K562 (cell line): ENCODE measurements around the gene SPTBN4. TPM values are rescaled to one million over a fixed set of nuclear protein-coding genes. Genes with fewer than 3 reads are reported as not detected.
A peak's percentile ranks its signal among the peaks of the same experiment; 100 is the strongest.

Source experiments
- ATAC-seq: fragments of 200-7000 bp; cut with Tn5 transposase; 3 replicates; pipeline ENCODE4 v1.9.1; 2020; ENCODE audit warnings: moderate library complexity
- BruUV-seq: library from RNA; stranded (reverse); fragments of 400-500 nt; replicated peaks from 2 replicates; lab custom pipeline; 2021; lab: Mats Ljungman, UMichigan
- CTCF ChIA-PET: fragments of 300-600 bp; formaldehyde crosslinking; extraction: SDS; loops from one replicate; lab custom pipeline; 2021; ENCODE audit warnings: low intra/inter-chr PET ratio; lab: Yijun Ruan, JAX
- POLR2A ChIA-PET: fragments of 300-600, 350-650 bp; sonication (Branson Sonifier 250); formaldehyde crosslinking; extraction: SDS; loops from one replicate; lab custom pipeline; 2021; ENCODE audit warnings: antibody characterized with exemption, inconsistent platforms; lab: Yijun Ruan, JAX
- DNase-seq, 4 experiments: peaks; one replicate each; pipeline versions ENCODE4 v3.0.0 to v3.0.0-alpha.2; 2011 to 2018; ENCODE audit warnings: low spot score in 3 of 4, mixed read lengths in 3 of 4; ENCODE audit errors: extremely low read depth in 1 of 4
- FAIRE-seq: peaks from 2 replicates; lab custom pipeline; 2011; peaks lifted over from hg19 to GRCh38; lab: Jason Lieb, UNC
- H2AFZ ChIP-seq: 2 replicates; pipeline ENCODE4 v1.6.0; 2011; ENCODE audit warnings: low read depth, low read length, control low read depth, inconsistent platforms
- H3K27ac ChIP-seq: fragments of 200-600 bp; 3 replicates; pipeline ENCODE4 v1.8.0; 2011; ENCODE audit warnings: low read depth, mild to moderate bottlenecking, control low read depth, inconsistent platforms, low read length, moderate library complexity, mixed read lengths; ENCODE audit errors: extremely low read depth
- H3K27me3 ChIP-seq, 2 experiments: fragments of 300-600 bp in 1 of 2; 2 replicates in 1 of 2; 3 replicates in 1 of 2; pipeline versions ENCODE4 v1.6.0 to v1.8.0; 2011; ENCODE audit warnings: inconsistent platforms in 2 of 2, low read length in 2 of 2, mild to moderate bottlenecking in 1 of 2, mixed read lengths in 1 of 2, moderate library complexity in 1 of 2; ENCODE audit not compliant: control insufficient read depth in 2 of 2, insufficient read depth in 2 of 2
- H3K36me3 ChIP-seq: fragments of 300-600 bp; 3 replicates; pipeline ENCODE4 v1.8.0; 2011; ENCODE audit warnings: mild to moderate bottlenecking, low read length, inconsistent platforms; ENCODE audit not compliant: control insufficient read depth, insufficient read depth
- H3K4me1 ChIP-seq, 2 experiments: fragments of 200-600 bp in 1 of 2; replicated peaks in 1 of 2; 2 replicates in 1 of 2; 3 replicates in 1 of 2; pipeline versions ENCODE4 v1.5.1 to v1.8.0; 2011; ENCODE audit warnings: inconsistent platforms in 2 of 2, low read length in 2 of 2, mild to moderate bottlenecking in 1 of 2, mixed read lengths in 1 of 2, moderate library complexity in 1 of 2; ENCODE audit not compliant: control insufficient read depth in 2 of 2, insufficient read depth in 2 of 2
- H3K4me2 ChIP-seq: 2 replicates; pipeline ENCODE4 v1.6.1; 2011; ENCODE audit warnings: low read length, control low read depth, inconsistent platforms, mixed read lengths; ENCODE audit not compliant: insufficient read depth
- H3K4me3 ChIP-seq: fragments of 200-600 bp; sonication (generic), shearing (Covaris generic); 2 replicates; pipeline ENCODE4 v1.5.1; 2016; ENCODE audit warnings: control low read depth, inconsistent platforms
- H3K79me2 ChIP-seq: fragments of 200-600 bp; 3 replicates; pipeline ENCODE4 v1.8.0; 2011; ENCODE audit warnings: low read length, inconsistent platforms; ENCODE audit not compliant: control insufficient read depth, insufficient read depth
- H3K9ac ChIP-seq, 2 experiments: 2 replicates each; pipeline versions ENCODE4 v1.6.0 to v1.6.1; 2011; ENCODE audit warnings: low read depth in 2 of 2, low read length in 2 of 2, control low read depth in 1 of 2, inconsistent platforms in 1 of 2, mild to moderate bottlenecking in 1 of 2, mixed read lengths in 1 of 2; ENCODE audit not compliant: insufficient read depth in 1 of 2
- H3K9me1 ChIP-seq: one replicate; pipeline ENCODE4 v1.6.0; 2011; ENCODE audit warnings: inconsistent platforms, mild to moderate bottlenecking, low read length, moderate library complexity; ENCODE audit not compliant: control insufficient read depth, insufficient read depth
- H3K9me3 ChIP-seq: replicated peaks from 2 replicates; pipeline ENCODE4 v1.5.1; 2011; ENCODE audit warnings: low read depth, low read length, inconsistent platforms; ENCODE audit not compliant: control insufficient read depth, insufficient read depth
- H4K20me1 ChIP-seq: replicated peaks from 2 replicates; pipeline ENCODE4 v1.6.1; 2011; ENCODE audit warnings: low read length, inconsistent platforms, mixed read lengths; ENCODE audit not compliant: control insufficient read depth, insufficient read depth
- BRF1 ChIP-seq: IDR thresholded peaks from 3 replicates; pipeline ENCODE4 v1.6.1; 2011; ENCODE audit warnings: borderline replicate concordance, mild to moderate bottlenecking; ENCODE audit not compliant: insufficient read length; ENCODE audit errors: extremely low read depth
- CBX5 ChIP-seq: IDR thresholded peaks from 2 replicates; pipeline ENCODE4 v1.6.1; 2014; ENCODE audit warnings: low read depth, borderline replicate concordance
- CHAMP1 ChIP-seq: fragments of 450-650 bp; IDR thresholded peaks from 2 replicates; pipeline ENCODE4 v1.6.1; 2016; ENCODE audit warnings: mild to moderate bottlenecking
- ETS2 ChIP-seq: IDR thresholded peaks from 2 replicates; pipeline ENCODE4 v1.6.1; 2016; ENCODE audit warnings: borderline replicate concordance, missing genetic modification characterization, mild to moderate bottlenecking, moderate library complexity, missing compliant biosample characterization; ENCODE audit not compliant: poor library complexity, severe bottlenecking
- HDGF ChIP-seq: fragments of 450-650 bp; IDR thresholded peaks from 2 replicates; pipeline ENCODE4 v1.6.1; 2016
- MTA2 ChIP-seq: fragments of 450-650 bp; IDR thresholded peaks from 2 replicates; pipeline ENCODE4 v1.6.1; 2016; ENCODE audit warnings: low read depth
- NFIC ChIP-seq: fragments of 450-650 bp; IDR thresholded peaks from 2 replicates; pipeline ENCODE4 v1.6.1; 2017; ENCODE audit warnings: mild to moderate bottlenecking, inconsistent platforms
- NR2C2 ChIP-seq, 2 experiments: fragments of 200-800 bp in 1 of 2; sonication (Bioruptor generic) in 1 of 2; sonication (generic) in 1 of 2; formaldehyde crosslinking in 1 of 2; IDR thresholded peaks; 2 replicates each; pipeline versions ENCODE4 v1.6.1 to v1.8.0; 2016 to 2022; ENCODE audit warnings: mild to moderate bottlenecking in 1 of 2, missing compliant biosample characterization in 1 of 2, missing genetic modification characterization in 1 of 2, missing genetic modification reagents in 1 of 2
- PHB2 ChIP-seq: fragments of 450-650 bp; IDR thresholded peaks from 2 replicates; pipeline ENCODE4 v1.6.1; 2017; ENCODE audit warnings: low read depth
- PRPF4 ChIP-seq: fragments of 200-400 bp; formaldehyde crosslinking; IDR thresholded peaks from one replicate; pipeline ENCODE4 v1.6.1; 2017; ENCODE audit warnings: low read length, low read depth, mild to moderate bottlenecking; ENCODE audit not compliant: insufficient read depth, poor library complexity, severe bottlenecking
- RBFOX2 ChIP-seq: fragments of 200-400 bp; formaldehyde crosslinking; IDR thresholded peaks from 2 replicates; pipeline ENCODE4 v1.6.1; 2017; ENCODE audit warnings: low read depth, mild to moderate bottlenecking, low read length, moderate library complexity
- RBM25 ChIP-seq: fragments of 200-400 bp; formaldehyde crosslinking; IDR thresholded peaks from 2 replicates; pipeline ENCODE4 v1.6.1; 2018; ENCODE audit warnings: low read length, low read depth, moderate library complexity; ENCODE audit not compliant: severe bottlenecking
- TAF7 ChIP-seq: fragments of 450-650 bp; IDR thresholded peaks from 2 replicates; pipeline ENCODE4 v1.6.1; 2016; ENCODE audit warnings: missing genetic modification characterization, missing compliant biosample characterization
- TBP ChIP-seq: optimal IDR thresholded peaks from 2 replicates; pipeline ENCODE3; 2011; ENCODE audit warnings: low read depth, low read length, improper control_type of control experiment
- ZNF77 ChIP-seq: fragments of 250-450 bp; sonication (Bioruptor Pico); IDR thresholded peaks from 2 replicates; pipeline ENCODE4 v1.5.0; 2020
- WGBS: fragments of 100-300 bp; shearing (Covaris generic); methylation state at CpG from one replicate; pipeline ENCODE4 v1.1.6; 2016; ENCODE audit warnings: low coverage, mixed read lengths; ENCODE audit not compliant: insufficient coverage; ENCODE audit errors: missing lambda C conversion rate; 5-methylcytosine and 5-hydroxymethylcytosine counted together
- in situ Hi-C: fragments of 300-500 bp; cut with MboI; formaldehyde crosslinking; loops from 4 replicates; pipeline ENCODE4 v1.15.0; 2018; ENCODE audit warnings: inconsistent platforms, mixed read lengths
- intact Hi-C: fragments of 100-400 bp; cut with micrococcal nuclease; formaldehyde crosslinking; loops from 2 replicates; pipeline ENCODE4 v1.14.2; 2022
- polyA plus RNA-seq, 8 experiments: library from polyadenylated mRNA; depleted of rRNA in 4 of 8; stranded (reverse) in 5 of 8; unstranded in 3 of 8; fragments of >200 nt; fragmentation: Nextera tagmentation in 2 of 8; fragmentation: Illumina TruSeq in 1 of 8; extraction: Ambion mirVana in 2 of 8; extraction: Trizol in 1 of 8; gene quantifications; 2 replicates each; pipeline versions ENCODE4 v1.2.1 to v1.2.3, GENCODE V29; 2011 to 2014; ENCODE audit warnings: inconsistent platforms in 1 of 8, missing spikeins in 1 of 8
- total RNA-seq, 7 experiments: library from RNA; depleted of rRNA in 6 of 7; stranded (reverse); fragments of >200 nt in 6 of 7; fragmentation: Illumina TruSeq in 2 of 7; extraction: Trizol in 2 of 7; gene quantifications; 2 replicates each; pipeline versions ENCODE4 v1.2.1 to v1.2.3, GENCODE V29; 2011 to 2021; ENCODE audit warnings: low replicate concordance in 1 of 7
- TF ChIP-seq, protein P1 (sequence below): fragments of 450-650 bp; formaldehyde crosslinking; IDR thresholded peaks from 2 replicates; pipeline ENCODE4 v1.4.0; 2020; ENCODE audit warnings: mild to moderate bottlenecking, moderate library complexity

SPTBN4 gene
- total and polyA plus RNA-seq, 9 of the 15 experiments (the other 6 are each of a cell fraction or from before 2014, with no cell fraction given): 0.01 to 1.5 (median 0.86) TPM

GRCh38 chr19:40465557-40466218 is 1.1 kb upstream of the SPTBN4 start, which contains the start of gene BLVRB:
BLVRB (minus strand) TSS chr19:40465745; CDS start chr19:40465688, 57 bp downstream.
- no peaks in the 10 kb centered on the region; the same call in 1 of the 2 replicates for H3K9me3 ChIP-seq
- H2AFZ ChIP-seq: peak within 1 kb of the TSS; percentile 91
- H3K27ac ChIP-seq: peak within 1 kb of the TSS; percentile 96
- CTCF ChIA-PET: interaction anchor here (0.5 to 1.9 kb wide), 2 partner anchors 153 to 169 kb away, joined by 3 to 12 read pairs; no protein-coding TSS in a partner anchor
- no peaks in the 10 kb centered on the region for H3K27me3 ChIP-seq
- peaks cover 4% of the 10 kb centered on the region for H3K9me1 ChIP-seq
- H3K9ac ChIP-seq: peak within 1 kb of the TSS; percentile 96 to 99
- peaks cover 23 to 57% of the 10 kb centered on the region in 2 experiments; a peak in 4 of 5 replicates for H3K4me1 ChIP-seq
- in situ Hi-C loops (no loop called here), intact Hi-C loops (loop anchor here (2.0 kb wide), 1 partner anchor 63 kb away; no protein-coding TSS in a partner anchor)
- FAIRE-seq (peak; percentile 99), ATAC-seq (peak; percentile 92), DNase-seq (peak; percentile 96 to 100 (median 98))
- peaks cover 17% of the 10 kb centered on the region for H3K36me3 ChIP-seq
- under 1% methylated on average over 38 of the region's 54 CpGs for WGBS
- no TSS peak for BruUV-seq
- POLR2A ChIA-PET: interaction anchor here (0.6 to 4.0 kb wide), 19 partner anchors 10 to 333 kb away, joined by 3 to 43 read pairs (median 4); partner anchors contain the start of genes EGLN2, SERTAD1 and SERTAD3
- H3K79me2 ChIP-seq: peaks cover 52% of the 10 kb centered on the region
- peak within 1 kb of the TSS; percentile 93 for H3K4me2 ChIP-seq
- peak within 1 kb of the TSS; percentile 91 for H3K4me3 ChIP-seq
- H4K20me1 ChIP-seq: peaks cover 7% of the 10 kb centered on the region
- TF ChIP-seq TBP (peak; percentile 80), BRF1 (no peak), TAF7 (no peak), RBM25 (peak; percentile 62), PRPF4 (no peak), CHAMP1 (no peak), CBX5 (no peak), ZNF77 (no peak), PHB2 (no peak), RBFOX2 (peak; percentile 98), NFIC (0 out of 2 replicates have a peak, but pooled peaks have one; percentile 18), MTA2 (peak; percentile 37; the same call in 1 of the 2 replicates), ETS2 (tag) (no peak), HDGF (no peak), NR2C2 (CRISPR knock-in tag; IDR thresholded peaks at IDR 0.05) (no peak), NR2C2 (tag; IDR thresholded peaks at IDR 0.05) (peak; percentile 85)
- TF ChIP-seq, protein P1, sequence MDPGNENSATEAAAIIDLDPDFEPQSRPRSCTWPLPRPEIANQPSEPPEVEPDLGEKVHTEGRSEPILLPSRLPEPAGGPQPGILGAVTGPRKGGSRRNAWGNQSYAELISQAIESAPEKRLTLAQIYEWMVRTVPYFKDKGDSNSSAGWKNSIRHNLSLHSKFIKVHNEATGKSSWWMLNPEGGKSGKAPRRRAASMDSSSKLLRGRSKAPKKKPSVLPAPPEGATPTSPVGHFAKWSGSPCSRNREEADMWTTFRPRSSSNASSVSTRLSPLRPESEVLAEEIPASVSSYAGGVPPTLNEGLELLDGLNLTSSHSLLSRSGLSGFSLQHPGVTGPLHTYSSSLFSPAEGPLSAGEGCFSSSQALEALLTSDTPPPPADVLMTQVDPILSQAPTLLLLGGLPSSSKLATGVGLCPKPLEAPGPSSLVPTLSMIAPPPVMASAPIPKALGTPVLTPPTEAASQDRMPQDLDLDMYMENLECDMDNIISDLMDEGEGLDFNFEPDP (CRISPR knock-in tag): 0 out of 2 replicates have a peak, but pooled peaks have one; percentile 38
